ENCODE results near the gene PPM1G.

GRCh38 chr2:27381577-27382181 is 27.7 kb downstream of the PPM1G start:
- no peak for TF ChIP-seq CTCF (IDR thresholded peaks at IDR 0.05)
- no peak for TF ChIP-seq POLR2A (IDR thresholded peaks at IDR 0.05)
- TF ChIP-seq POLR2AphosphoS5 (IDR thresholded peaks at IDR 0.05), result no peak
